Endodermal cell (in vitro differentiated cells): Measurements from ENCODE around the gene ITK. TPM values are rescaled to one million over a fixed set of nuclear protein-coding genes. Genes with fewer than 3 reads are reported as not detected.

ENCODE experiments used
- DNase-seq: peaks from one replicate; pipeline ENCODE4 v3.0.0-alpha.2; 2017
- H3K27ac ChIP-seq: 2 replicates; pipeline ENCODE4 v1.5.1; 2013; ENCODE audit warnings: mild to moderate bottlenecking, low read depth, low read length, moderate library complexity
- H3K27me3 ChIP-seq: 2 replicates; pipeline ENCODE4 v1.6.1; 2013; ENCODE audit warnings: mild to moderate bottlenecking, low read length, moderate library complexity; ENCODE audit not compliant: insufficient read depth, control insufficient read depth, poor library complexity, severe bottlenecking
- H3K36me3 ChIP-seq: 2 replicates; pipeline ENCODE4 v1.7.0; 2013; ENCODE audit warnings: mild to moderate bottlenecking, low read length, moderate library complexity; ENCODE audit not compliant: control insufficient read depth, insufficient read depth
- H3K4me1 ChIP-seq: one replicate; pipeline ENCODE4 v1.7.0; 2013; ENCODE audit warnings: low read length; ENCODE audit not compliant: control insufficient read depth, insufficient read depth
- H3K4me3 ChIP-seq: 2 replicates; pipeline ENCODE4 v1.5.1; 2013; ENCODE audit warnings: mild to moderate bottlenecking, low read length, moderate library complexity
- H3K9ac ChIP-seq: 2 replicates; pipeline ENCODE4 v1.6.1; 2013; ENCODE audit warnings: mild to moderate bottlenecking, low read length, moderate library complexity; ENCODE audit not compliant: poor library complexity, severe bottlenecking; ENCODE audit errors: extremely low read depth
- H3K9me3 ChIP-seq: 2 replicates; pipeline ENCODE4 v1.6.1; 2013; ENCODE audit warnings: mild to moderate bottlenecking, low read length, moderate library complexity; ENCODE audit not compliant: control insufficient read depth
- H3K27ac Mint-ChIP-seq: 2 replicates; pipeline ENCODE4 v1.8.0; 2020; ENCODE audit warnings: mixed read lengths
- H3K27me3 Mint-ChIP-seq: 2 replicates; pipeline ENCODE4 v1.8.0; 2021; ENCODE audit warnings: mild to moderate bottlenecking, mixed read lengths; ENCODE audit not compliant: insufficient read depth
- H3K36me3 Mint-ChIP-seq: 2 replicates; pipeline ENCODE4 v1.8.0; 2020; ENCODE audit warnings: low read depth, mixed read lengths
- H3K4me1 Mint-ChIP-seq: 2 replicates; pipeline ENCODE4 v1.8.0; 2020; ENCODE audit warnings: mixed read lengths
- H3K4me3 Mint-ChIP-seq: 2 replicates; pipeline ENCODE4 v1.8.0; 2020; ENCODE audit warnings: mild to moderate bottlenecking, moderate library complexity, mixed read lengths
- H3K9me3 Mint-ChIP-seq: 2 replicates; pipeline ENCODE4 v1.8.0; 2020; ENCODE audit warnings: mild to moderate bottlenecking, mixed read lengths
- CTCF ChIP-seq: fragments of 200-600 bp; sonication (generic); conservative IDR thresholded peaks from 2 replicates; pipeline ENCODE4 v1.5.0; 2021; ENCODE audit warnings: antibody characterized with exemption, mild to moderate bottlenecking
- WGBS, 2 experiments: methylation state at CpG; one replicate each; pipeline versions ENCODE4 v1.1.5 to v1.1.7; 2013; ENCODE audit warnings: missing lambda C conversion rate in 2 of 2, mixed read lengths in 1 of 2; ENCODE audit not compliant: insufficient coverage in 1 of 2, insufficient read length in 1 of 2; 5-methylcytosine and 5-hydroxymethylcytosine counted together
- total RNA-seq, 2 donors: library from RNA; stranded (reverse); fragmentation: NEBNext Ultra II Directional in 1 of 2; extraction: Animal tissue kit (Norgen Biotek cat#: 25700) in 1 of 2; gene quantifications; 2 replicates in 1 of 2; 3 replicates in 1 of 2; pipeline ENCODE4 v1.2.1, GENCODE V29; 2021

Gene ITK
- total RNA-seq, 2 donors from 2014 or later, result 0.31 to 0.38 TPM

DNA sequence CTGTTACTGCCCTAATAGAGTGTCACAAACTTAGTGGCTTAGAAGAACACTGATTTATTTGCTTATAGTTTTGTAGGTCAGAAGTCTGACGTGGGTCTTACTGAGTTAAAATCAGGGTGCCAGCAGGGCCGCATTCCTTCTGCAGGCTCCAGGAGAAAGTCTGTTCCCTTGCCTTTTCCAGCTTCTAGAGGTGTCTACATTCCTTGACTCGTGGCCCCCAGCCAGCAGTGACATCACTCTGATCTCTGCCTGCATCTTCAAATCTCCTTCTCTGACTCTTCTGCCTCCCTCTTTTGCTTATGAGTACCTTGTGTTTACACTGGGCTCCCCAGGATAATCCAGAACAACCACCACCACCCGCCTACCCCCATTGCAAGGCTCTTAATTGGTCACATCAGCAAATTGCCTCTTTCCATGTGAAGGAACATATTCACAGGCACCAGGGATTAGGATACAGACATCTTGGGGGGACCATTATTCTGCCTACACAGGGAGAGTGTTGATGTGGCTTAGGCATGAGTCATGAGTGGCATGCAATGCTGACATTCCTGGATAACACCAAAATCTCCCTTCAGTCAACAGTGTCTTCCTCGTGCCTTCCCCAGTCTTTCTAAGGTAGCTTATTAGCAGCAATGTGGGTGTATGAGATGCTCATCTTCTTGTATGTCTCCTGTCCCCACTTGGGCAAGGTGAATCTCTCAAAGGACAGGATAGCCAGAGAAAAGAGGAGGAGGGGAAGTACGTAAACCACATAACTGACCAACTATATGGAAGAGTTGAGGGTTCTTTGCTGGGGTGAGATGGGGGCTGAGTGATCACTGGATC lies 109.7 kb downstream of the ITK start:
- Mint-ChIP-seq H3K4me1 (no peaks in the 10 kb centered on the region), H3K36me3 (no peaks in the 10 kb centered on the region), H3K9me3 (no peaks in the 10 kb centered on the region), H3K27me3 (no peaks in the 10 kb centered on the region), H3K27ac (peak overlapping the region; percentile 40), H3K4me3 (no peak overlapping the region)
- Histone ChIP-seq H3K9me3 (no peaks in the 10 kb centered on the region), H3K27ac (no peak overlapping the region), H3K4me1 (no peaks in the 10 kb centered on the region), H3K9ac (no peak overlapping the region), H3K36me3 (peaks cover 1% of the 10 kb centered on the region), H3K27me3 (no peaks in the 10 kb centered on the region), H3K4me3 (no peak overlapping the region)
- 82 to 88% methylated on average over 3 to 6 of the region's 6 CpGs for WGBS, 2 experiments
- DNase-seq, result no peak
- no peak for TF ChIP-seq CTCF

DNA sequence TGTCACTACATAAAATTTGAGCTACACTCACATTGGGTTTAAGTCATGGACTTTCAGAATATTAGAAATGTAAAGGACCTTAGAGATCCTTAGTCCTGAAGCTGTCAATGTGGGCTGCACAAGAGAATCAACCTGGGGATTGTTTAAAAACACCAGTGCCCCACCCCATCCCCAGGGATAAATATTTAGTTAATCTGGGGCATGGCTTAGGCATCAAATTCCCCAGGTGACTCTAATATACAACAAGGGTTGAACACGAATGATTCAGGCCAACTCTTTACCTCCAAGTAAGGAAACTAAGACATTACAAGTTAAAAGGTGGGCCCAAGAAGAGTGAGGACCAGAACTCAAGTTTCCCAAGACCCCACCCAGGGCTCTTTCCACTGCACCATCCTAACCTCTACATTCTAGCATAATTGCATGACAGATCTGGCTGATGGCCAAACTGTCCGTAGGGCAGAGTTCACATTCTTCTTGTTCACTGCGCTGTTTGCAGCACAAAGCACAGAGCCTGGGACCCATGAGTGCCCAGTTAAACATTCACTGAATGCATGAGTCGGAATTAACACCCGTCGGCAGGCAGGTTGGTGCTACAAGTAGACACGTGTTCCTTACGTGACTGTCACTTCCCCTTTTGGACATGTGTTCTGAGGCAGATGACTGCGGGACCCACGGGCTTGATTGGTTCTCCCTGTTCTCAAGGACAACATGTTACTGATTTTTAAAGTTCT lies 110.5 kb downstream of the ITK start:
- WGBS, 2 experiments, result 95 to 96% methylated on average over 10 of the region's 10 CpGs
- no peak for DNase-seq
- Mint-ChIP-seq H3K36me3 (no peaks in the 10 kb centered on the region), H3K9me3 (no peaks in the 10 kb centered on the region), H3K27me3 (no peaks in the 10 kb centered on the region), H3K4me1 (no peaks in the 10 kb centered on the region), H3K27ac (no peak overlapping the region), H3K4me3 (no peak overlapping the region)
- no peak overlapping the region for H3K9ac ChIP-seq
- no peaks in the 10 kb centered on the region for H3K4me1 ChIP-seq
- no peaks in the 10 kb centered on the region for H3K27me3 ChIP-seq
- H3K4me3 ChIP-seq, result no peak overlapping the region
- TF ChIP-seq CTCF, result no peak
- H3K9me3 ChIP-seq, result no peaks in the 10 kb centered on the region
- no peak overlapping the region for H3K27ac ChIP-seq
- H3K36me3 ChIP-seq, result peaks cover 5% of the 10 kb centered on the region

DNA sequence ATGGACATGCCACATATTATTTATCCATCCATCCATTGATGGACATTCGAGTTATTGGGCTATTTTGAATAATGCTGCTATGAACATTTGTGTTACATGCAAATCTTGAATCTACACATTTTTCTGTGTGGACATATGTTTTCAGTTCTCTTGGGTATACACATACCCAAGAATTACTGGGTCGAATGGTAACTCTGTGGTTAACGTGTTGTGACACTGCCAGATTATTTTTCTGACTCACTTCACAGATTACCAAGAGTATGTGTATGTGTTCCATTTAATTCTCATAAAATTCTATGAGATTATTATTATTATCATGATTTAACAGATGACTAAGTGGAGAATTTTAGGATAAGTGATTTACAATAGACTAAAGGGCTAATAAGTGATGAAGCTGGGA lies 112.0 kb downstream of the ITK start:
- no peak overlapping the region for H3K4me3 ChIP-seq
- no peak for TF ChIP-seq CTCF
- no peaks in the 10 kb centered on the region for H3K27me3 Mint-ChIP-seq
- H3K4me3 Mint-ChIP-seq, result no peak overlapping the region
- H3K27me3 ChIP-seq, result no peaks in the 10 kb centered on the region
- WGBS, 2 experiments, result 88% methylated on average over 3 of the region's 3 CpGs; no CpG with 5 or more reads in 1 of the 2 experiments
- no peaks in the 10 kb centered on the region for H3K9me3 ChIP-seq
- no peak for DNase-seq
- H3K4me1 ChIP-seq, result no peaks in the 10 kb centered on the region
- no peaks in the 10 kb centered on the region for H3K4me1 Mint-ChIP-seq
- no peak overlapping the region for H3K27ac Mint-ChIP-seq
- H3K27ac ChIP-seq, result no peak overlapping the region
- no peak overlapping the region for H3K9ac ChIP-seq
- no peaks in the 10 kb centered on the region for H3K9me3 Mint-ChIP-seq
- no peaks in the 10 kb centered on the region for H3K36me3 Mint-ChIP-seq
- H3K36me3 ChIP-seq, result peaks cover 5% of the 10 kb centered on the region
